Natural killer cell treated with Interleukin-12 subunit alpha and Interleukin-12 subunit beta and Interleukin-15 and Interleukin-18, amount 100 ng/mL, for 72 hours (primary cell): ENCODE results near the gene G6PC3. TPM values are rescaled to one million over a fixed set of nuclear protein-coding genes. Genes with fewer than 3 reads are reported as not detected.

Source experiments
- ATAC-seq, 2 donors: fragments of 150-1000 bp; cut with Tn5 transposase in 1 of 2; sonication (Bioruptor Pico), chemical (Tn5 transposase) in 1 of 2; 2 replicates each; pipeline ENCODE4 v1.10.0; 2021
- DNase-seq: peaks from one replicate; pipeline ENCODE4 v3.0.0; 2022; ENCODE audit warnings: low spot score
- H3K27ac Mint-ChIP-seq, 2 donors: 1 replicate in 1 of 2; 2 replicates in 1 of 2; pipeline ENCODE4 v1.8.0; 2022; ENCODE audit warnings: mixed read lengths in 2 of 2, mild to moderate bottlenecking in 1 of 2, moderate library complexity in 1 of 2
- H3K27me3 Mint-ChIP-seq, 2 donors: 1 replicate in 1 of 2; 2 replicates in 1 of 2; pipeline ENCODE4 v1.8.0; 2022; ENCODE audit warnings: mixed read lengths in 2 of 2
- H3K36me3 Mint-ChIP-seq: one replicate; pipeline ENCODE4 v1.8.0; 2022; ENCODE audit warnings: mixed read lengths
- H3K4me1 Mint-ChIP-seq, 2 donors: 1 replicate in 1 of 2; 2 replicates in 1 of 2; pipeline ENCODE4 v1.8.0; 2022; ENCODE audit warnings: low read depth in 2 of 2, mixed read lengths in 2 of 2, mild to moderate bottlenecking in 1 of 2
- H3K4me3 Mint-ChIP-seq: one replicate; pipeline ENCODE4 v1.8.0; 2022; ENCODE audit warnings: mixed read lengths
- H3K9me3 Mint-ChIP-seq: 2 replicates; pipeline ENCODE4 v1.8.0; 2022; ENCODE audit warnings: mixed read lengths
- total RNA-seq, 2 donors: library from RNA; stranded (reverse); gene quantifications; one replicate each; pipeline ENCODE4 v1.2.3, GENCODE V29; 2022

G6PC3 gene
- total RNA-seq, 2 donors from 2014 or later: 24.6 to 26.8 TPM

DNA sequence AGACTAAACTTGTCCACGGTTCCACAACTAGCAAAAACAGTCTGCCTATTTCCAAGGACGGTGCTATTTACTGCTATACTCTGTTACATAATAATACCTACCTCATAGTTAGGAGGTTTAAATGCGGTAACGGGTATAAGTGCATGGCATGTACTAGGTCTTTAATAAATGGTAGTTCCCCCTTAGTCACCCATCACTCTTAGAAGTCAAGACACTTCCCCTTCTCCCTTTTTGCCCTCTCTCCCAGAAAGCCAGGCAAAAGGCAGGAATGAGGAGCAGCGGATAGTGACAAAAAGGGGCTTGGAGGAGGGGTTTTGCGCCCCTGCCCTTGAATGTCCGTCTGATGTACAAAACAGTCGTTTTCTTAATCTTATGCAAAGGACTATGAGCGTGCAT, 3.0 kb upstream of the G6PC3 start:
- peaks cover 44 to 52% of the 10 kb centered on the region in 2 donors for H3K4me1 Mint-ChIP-seq
- peak overlapping the region; percentile 89 to 92 for H3K27ac Mint-ChIP-seq
- ATAC-seq: no peak
- DNase-seq: no peak
- peaks cover 7% of the 10 kb centered on the region for H3K36me3 Mint-ChIP-seq
- no peaks in the 10 kb centered on the region for H3K9me3 Mint-ChIP-seq
- peak overlapping the region; percentile 97 for H3K4me3 Mint-ChIP-seq
- no peaks in the 10 kb centered on the region for H3K27me3 Mint-ChIP-seq

DNA sequence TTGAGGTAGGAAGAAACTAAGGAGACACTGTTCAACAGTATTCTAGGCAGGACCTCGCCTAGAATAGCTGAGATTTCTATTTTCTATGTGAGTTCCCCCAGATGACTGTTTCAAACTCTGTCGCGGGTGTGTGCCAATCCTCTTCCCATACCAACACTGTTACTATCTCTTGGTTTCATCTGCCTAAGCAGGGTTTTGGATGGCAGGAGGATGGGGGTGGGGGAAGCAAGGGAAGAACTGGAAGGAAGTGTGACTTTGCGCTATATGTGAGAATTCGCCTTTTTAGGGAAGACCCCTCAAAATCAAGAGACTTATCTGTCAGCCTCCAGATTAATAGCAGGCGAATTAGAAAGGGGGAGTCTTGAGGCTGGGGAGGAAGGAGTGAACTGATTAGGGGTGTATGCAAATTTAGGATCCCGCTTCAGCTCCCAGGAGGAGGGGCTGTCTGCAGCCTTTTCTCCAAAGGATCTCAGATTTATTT, 521 bp upstream of the G6PC3 start:
- H3K36me3 Mint-ChIP-seq: peaks cover 7% of the 10 kb centered on the region
- H3K27me3 Mint-ChIP-seq: no peaks in the 10 kb centered on the region
- H3K27ac Mint-ChIP-seq: peak overlapping the region; percentile 91 to 97
- DNase-seq (no peak), ATAC-seq (no peak)
- no peaks in the 10 kb centered on the region for H3K9me3 Mint-ChIP-seq
- H3K4me1 Mint-ChIP-seq: peaks cover 36 to 39% of the 10 kb centered on the region in 2 donors
- peak overlapping the region; percentile 94 for H3K4me3 Mint-ChIP-seq

DNA sequence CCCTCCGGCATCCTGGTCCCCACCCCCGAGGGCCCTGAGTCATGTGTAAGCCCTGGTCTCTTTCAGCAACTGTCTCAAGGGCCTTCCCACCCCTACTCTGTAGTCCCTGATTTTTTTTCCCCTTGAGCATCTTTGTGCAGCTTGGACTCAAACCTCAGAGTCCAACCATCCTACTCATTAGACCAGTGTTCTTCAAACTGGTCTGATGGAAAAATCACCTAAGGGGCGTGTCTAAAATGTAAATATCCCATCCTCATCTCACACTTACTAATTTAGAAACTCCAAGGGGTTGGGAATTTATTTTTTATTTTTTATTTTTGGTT, 624 bp downstream of the G6PC3 start:
- no peaks in the 10 kb centered on the region for H3K9me3 Mint-ChIP-seq
- H3K27ac Mint-ChIP-seq: peak overlapping the region; percentile 91 to 97
- H3K4me1 Mint-ChIP-seq: peaks cover 30 to 32% of the 10 kb centered on the region in 2 donors
- H3K4me3 Mint-ChIP-seq: peak overlapping the region; percentile 94
- no peaks in the 10 kb centered on the region for H3K36me3 Mint-ChIP-seq
- H3K27me3 Mint-ChIP-seq: no peaks in the 10 kb centered on the region
- no peak for DNase-seq
- ATAC-seq: no peak

DNA sequence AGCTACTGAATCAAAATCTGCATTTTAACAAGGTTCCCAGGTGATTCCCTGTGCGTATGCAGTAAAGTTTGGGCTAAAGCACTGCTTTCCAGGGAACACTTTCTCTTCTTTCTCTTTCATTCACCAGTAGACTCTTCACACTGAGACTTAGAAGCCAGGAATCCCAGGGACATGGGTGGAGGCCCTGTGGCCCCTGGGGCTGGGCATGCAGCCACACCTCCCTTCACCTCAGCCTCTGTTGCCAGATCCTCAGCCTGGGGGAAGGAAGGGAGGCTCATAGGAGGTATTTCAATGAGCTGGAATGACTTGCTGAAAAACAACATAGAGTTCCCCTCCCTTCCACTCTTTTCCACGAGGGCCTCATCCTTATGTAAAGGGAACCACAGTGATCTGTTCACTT, 1.2 kb downstream of the G6PC3 start:
- ATAC-seq (no peak), DNase-seq (no peak)
- peak overlapping the region; percentile 91 to 97 for H3K27ac Mint-ChIP-seq
- H3K4me1 Mint-ChIP-seq: peaks cover 27% of the 10 kb centered on the region in 2 donors
- peak overlapping the region; percentile 94 for H3K4me3 Mint-ChIP-seq
- H3K27me3 Mint-ChIP-seq: no peaks in the 10 kb centered on the region
- no peaks in the 10 kb centered on the region for H3K9me3 Mint-ChIP-seq
- H3K36me3 Mint-ChIP-seq: no peaks in the 10 kb centered on the region

GRCh38 chr17:44074231-44074910, 3.8 kb downstream of the G6PC3 start:
- peak overlapping the region in 1 of 2 donors; percentile 35 for H3K27ac Mint-ChIP-seq

GRCh38 chr17:44074911-44075285, 4.4 kb downstream of the G6PC3 start:
- Mint-ChIP-seq H3K4me1 (peaks cover 21 to 22% of the 10 kb centered on the region in 2 donors), H3K27ac (no peak overlapping the region), H3K27me3 (no peaks in the 10 kb centered on the region), H3K4me3 (no peak overlapping the region), H3K9me3 (no peaks in the 10 kb centered on the region), H3K36me3 (no peaks in the 10 kb centered on the region)
- DNase-seq: no peak
- no peak for ATAC-seq

More at GRCh38 chr17:44074231-44074910, 3.8 kb downstream of the G6PC3 start:
- no peak for ATAC-seq
- Mint-ChIP-seq H3K36me3 (no peaks in the 10 kb centered on the region), H3K27me3 (no peaks in the 10 kb centered on the region), H3K9me3 (no peaks in the 10 kb centered on the region), H3K4me3 (no peak overlapping the region), H3K4me1 (peaks cover 22 to 24% of the 10 kb centered on the region in 2 donors)
- no peak for DNase-seq

- DNase-seq: no peak
- Mint-ChIP-seq H3K27ac (peak overlapping the region in 1 of 2 donors; percentile 54), H3K36me3 (no peaks in the 10 kb centered on the region), H3K9me3 (no peaks in the 10 kb centered on the region), H3K4me3 (no peak overlapping the region), H3K4me1 (peaks cover 14 to 15% of the 10 kb centered on the region in 2 donors), H3K27me3 (no peaks in the 10 kb centered on the region)
- no peak for ATAC-seq
Observed at GRCh38 chr17:44075598-44076293, 5.2 kb downstream of the G6PC3 start.

- Mint-ChIP-seq H3K9me3 (no peaks in the 10 kb centered on the region), H3K27me3 (no peaks in the 10 kb centered on the region), H3K4me3 (no peak overlapping the region), H3K36me3 (no peaks in the 10 kb centered on the region), H3K27ac (peak overlapping the region in 1 of 2 donors; percentile 54), H3K4me1 (peaks cover 4 to 6% of the 10 kb centered on the region in 2 donors)
- DNase-seq: no peak
- ATAC-seq: no peak
Observed at GRCh38 chr17:44076716-44077594, 6.4 kb downstream of the G6PC3 start.

DNA sequence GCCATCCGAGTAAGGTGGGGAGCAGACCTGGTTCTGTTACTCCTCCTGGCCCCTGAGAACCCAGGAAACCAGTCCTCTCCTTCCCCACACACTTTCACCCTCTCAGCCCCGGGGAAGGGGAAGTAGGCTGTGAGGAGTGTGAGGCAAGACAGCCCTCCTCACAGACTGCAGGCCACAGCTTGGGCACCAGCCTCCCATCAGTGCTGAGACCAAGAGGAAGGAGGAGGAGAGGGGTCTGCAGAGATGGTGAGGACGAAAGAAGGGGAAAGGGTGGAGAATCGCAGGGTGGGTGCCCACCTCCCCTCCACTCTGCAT, 7.0 kb downstream of the G6PC3 start:
- Mint-ChIP-seq H3K36me3 (no peaks in the 10 kb centered on the region), H3K27ac (peak overlapping the region in 1 of 2 donors; percentile 29), H3K27me3 (no peaks in the 10 kb centered on the region), H3K9me3 (no peaks in the 10 kb centered on the region), H3K4me1 (peaks cover 0 to 4% of the 10 kb centered on the region in 2 donors), H3K4me3 (no peak overlapping the region)
- no peak for ATAC-seq
- no peak for DNase-seq

DNA sequence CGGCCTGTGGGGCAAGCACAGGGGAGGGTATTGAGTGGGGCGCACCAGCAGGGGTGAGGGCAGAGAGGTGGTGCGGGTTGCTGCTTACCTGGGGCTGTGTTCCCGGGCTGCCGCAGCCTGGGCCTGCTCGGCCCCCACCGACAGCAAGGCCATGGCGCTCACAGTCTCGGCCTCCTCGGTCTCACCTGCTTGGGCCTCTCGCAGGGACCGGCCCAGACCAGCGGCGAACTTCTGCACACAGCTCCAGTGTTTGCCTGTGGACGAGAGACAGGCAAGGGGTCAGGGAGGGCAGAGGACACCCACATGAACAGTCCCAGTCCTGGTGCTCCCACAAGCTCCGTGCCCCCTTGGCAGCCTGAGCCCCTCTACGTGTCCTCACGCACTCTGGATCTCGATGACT, 7.9 kb downstream of the G6PC3 start:
- Mint-ChIP-seq H3K9me3 (no peaks in the 10 kb centered on the region), H3K27ac (no peak overlapping the region), H3K27me3 (no peaks in the 10 kb centered on the region), H3K36me3 (no peaks in the 10 kb centered on the region), H3K4me3 (no peak overlapping the region), H3K4me1 (no peaks in the 10 kb centered on the region)
- ATAC-seq (no peak), DNase-seq (no peak)

- no peaks in the 10 kb centered on the region for H3K36me3 Mint-ChIP-seq
- no peak overlapping the region for H3K27ac Mint-ChIP-seq
- H3K9me3 Mint-ChIP-seq: no peaks in the 10 kb centered on the region
- H3K4me1 Mint-ChIP-seq: no peaks in the 10 kb centered on the region
- H3K4me3 Mint-ChIP-seq: no peak overlapping the region
- H3K27me3 Mint-ChIP-seq: no peaks in the 10 kb centered on the region
- no peak for ATAC-seq
- DNase-seq: no peak
Observed at GRCh38 chr17:44079877-44080821, 9.6 kb downstream of the G6PC3 start.

- Mint-ChIP-seq H3K4me1 (no peaks in the 10 kb centered on the region), H3K27me3 (no peaks in the 10 kb centered on the region), H3K27ac (no peak overlapping the region), H3K4me3 (no peak overlapping the region), H3K9me3 (no peaks in the 10 kb centered on the region), H3K36me3 (no peaks in the 10 kb centered on the region)
- ATAC-seq (no peak), DNase-seq (no peak)
Observed at GRCh38 chr17:44081681-44082080, 11.1 kb downstream of the G6PC3 start.

GRCh38 chr17:44082256-44082927, 11.9 kb downstream of the G6PC3 start:
- ATAC-seq (no peak), DNase-seq (no peak)
- H3K4me1 Mint-ChIP-seq: no peaks in the 10 kb centered on the region
- no peak overlapping the region for H3K27ac Mint-ChIP-seq
- H3K36me3 Mint-ChIP-seq: no peaks in the 10 kb centered on the region
- no peaks in the 10 kb centered on the region for H3K9me3 Mint-ChIP-seq
- no peaks in the 10 kb centered on the region for H3K27me3 Mint-ChIP-seq
- no peak overlapping the region for H3K4me3 Mint-ChIP-seq
